ENCODE results near the gene ST6GALNAC1.

The ST6GALNAC1 gene

GRCh38 chr17:76581515-76581914 lies 62.0 kb downstream of the ST6GALNAC1 start:
- no peak for DNase-seq (ENCODE audit: low read depth, low spot score)

- no peak for DNase-seq (ENCODE audit: low read depth, low spot score)
Observed at GRCh38 chr17:76579281-76579680, 64.3 kb downstream of the ST6GALNAC1 start.

GRCh38 chr17:76578376-76578775 lies 65.2 kb downstream of the ST6GALNAC1 start:
- DNase-seq (ENCODE audit: low read depth, low spot score), result no peak

- DNase-seq (ENCODE audit: low read depth, low spot score), result no peak
Observed at GRCh38 chr17:76577876-76578275, 65.7 kb downstream of the ST6GALNAC1 start.

- no peak for DNase-seq (ENCODE audit: low read depth, low spot score)
Observed at GRCh38 chr17:76576189-76576588, 67.4 kb downstream of the ST6GALNAC1 start.

GRCh38 chr17:76575570-76575969 lies 68.0 kb downstream of the ST6GALNAC1 start:
- no peak for DNase-seq (ENCODE audit: low read depth, low spot score)
